M059J (cell line): ENCODE data around the gene MOK. TPM values are rescaled to one million over a fixed set of nuclear protein-coding genes. Genes with fewer than 3 reads are reported as not detected.
"Not testable (repeated sequence)": the region's sequence is repeated elsewhere in the genome, so short reads cannot be mapped to it uniquely, and the experiment has no call there.

Experiments
- DNase-seq: peaks from one replicate; pipeline ENCODE4 v3.0.0-alpha.2; 2012; ENCODE audit warnings: low read depth
- total RNA-seq: library from RNA; depleted of rRNA; stranded (reverse); fragments of >200 nt; shearing (Covaris generic); gene quantifications from 2 replicates; pipeline ENCODE4 v1.2.3, GENCODE V29; 2014

MOK gene
- total RNA-seq, 1 experiment from 2014 or later: 27.3 TPM

GRCh38 chr14:102249041-102249440 is 55.9 kb downstream of the MOK start:
- peak; percentile 78 for DNase-seq

DNA sequence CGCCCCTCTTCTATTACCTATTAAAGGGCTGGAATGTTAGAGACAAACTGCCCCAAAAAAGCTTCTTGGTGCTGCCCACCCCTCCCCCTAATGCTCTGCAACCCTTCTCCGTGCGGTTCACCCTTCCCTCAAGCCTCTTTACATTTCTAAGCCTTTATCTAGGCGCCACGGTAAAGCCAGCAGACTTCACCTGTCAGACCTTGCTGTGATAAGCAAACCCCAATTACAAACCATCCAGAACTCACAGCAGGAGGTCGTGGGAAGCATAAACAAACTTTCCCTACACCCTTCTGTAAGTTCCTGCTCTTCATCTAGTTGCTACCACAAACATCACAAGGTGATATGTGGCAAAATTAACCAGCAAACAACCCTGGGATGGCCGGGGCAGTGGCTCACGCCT is 56.8 kb downstream of the MOK start:
- DNase-seq: peak; percentile 34

GRCh38 chr14:102246071-102246470 is 58.9 kb downstream of the MOK start:
- no peak for DNase-seq

- not testable (repeated sequence) for DNase-seq
Observed at GRCh38 chr14:102243795-102244194, 61.2 kb downstream of the MOK start.

GRCh38 chr14:102241147-102241546 is 63.8 kb downstream of the MOK start:
- no peak for DNase-seq

- peak; percentile 79 for DNase-seq
Observed at GRCh38 chr14:102240481-102240880, 64.5 kb downstream of the MOK start.

DNA sequence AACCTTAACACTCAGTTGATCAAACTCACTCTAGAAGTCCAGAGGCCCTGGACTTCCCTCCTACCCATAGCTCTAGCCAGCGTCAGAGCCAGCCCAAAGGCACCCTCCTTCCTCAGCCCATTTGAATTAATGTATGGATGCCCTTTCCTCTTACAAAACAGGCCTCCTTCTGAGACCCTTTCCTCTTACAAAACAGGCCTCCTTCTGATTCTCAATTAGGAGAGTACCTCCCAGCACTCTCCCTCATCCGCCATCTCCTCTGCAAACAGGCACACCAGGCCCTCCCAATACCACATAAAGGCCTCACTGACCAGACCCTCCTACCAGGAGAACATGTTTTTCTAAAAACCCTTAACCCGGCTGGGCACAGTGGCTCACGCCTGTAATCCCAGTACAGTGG is 65.7 kb downstream of the MOK start:
- no peak for DNase-seq

DNA sequence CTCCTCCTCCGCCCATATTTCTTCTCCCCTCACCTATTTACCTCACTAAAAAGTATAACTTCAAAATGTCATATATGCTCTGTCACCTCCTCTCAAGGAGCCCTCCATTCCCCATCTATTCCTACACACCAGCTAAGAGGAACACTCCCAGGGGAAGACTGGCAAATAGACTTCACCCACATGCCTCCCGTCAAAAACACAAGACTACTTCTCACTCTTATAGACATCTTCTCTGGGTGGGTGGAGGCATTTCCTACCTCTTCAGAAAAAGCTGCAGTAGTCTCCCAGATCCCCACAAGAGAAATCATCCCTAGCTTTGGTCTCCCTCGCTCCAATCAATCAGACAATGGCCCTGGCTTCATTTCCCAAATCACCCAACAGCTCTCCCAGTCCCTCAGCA is 66.2 kb downstream of the MOK start:
- no peak for DNase-seq

DNA sequence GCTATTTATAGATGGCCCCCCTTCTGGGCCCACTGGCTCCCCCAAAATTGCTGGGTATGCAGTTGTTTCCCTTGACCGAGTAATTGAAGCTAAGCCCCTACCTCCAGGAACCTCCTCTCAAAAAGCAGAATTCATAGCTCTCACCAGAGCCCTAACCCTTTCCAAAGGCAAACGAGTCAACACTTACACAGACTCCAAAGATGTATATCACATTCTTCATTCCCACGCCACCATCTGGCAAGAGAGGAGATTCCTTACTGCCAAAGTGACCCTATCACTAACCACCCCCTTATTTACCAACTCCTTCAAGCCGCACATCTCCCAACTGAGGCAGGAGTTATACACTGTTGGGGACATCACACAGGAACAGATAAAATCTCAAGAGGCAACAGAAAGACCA is 66.8 kb downstream of the MOK start:
- no peak for DNase-seq

DNA sequence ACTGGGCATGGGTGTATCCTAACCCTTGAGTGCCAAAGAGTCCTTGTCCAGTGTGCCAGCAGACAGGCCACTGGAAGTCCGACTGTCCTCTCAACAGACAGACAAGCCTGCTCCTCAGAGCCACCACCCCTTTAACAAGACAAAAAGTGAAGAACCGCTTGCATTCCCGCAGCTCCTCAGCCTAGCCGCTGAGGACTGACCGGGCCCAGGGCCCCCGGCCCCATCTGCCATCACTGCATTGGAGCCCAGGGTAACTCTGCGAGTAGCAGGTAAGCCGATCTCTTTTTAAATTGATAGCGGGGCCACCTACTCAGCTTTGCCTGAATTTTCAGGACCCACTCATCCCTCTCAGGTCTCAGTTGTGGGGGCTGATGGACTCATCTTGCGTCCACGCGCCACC is 68.9 kb downstream of the MOK start:
- no peak for DNase-seq

- peak; percentile 75 for DNase-seq
Observed at GRCh38 chr14:102235275-102235897, 69.6 kb downstream of the MOK start.

DNA sequence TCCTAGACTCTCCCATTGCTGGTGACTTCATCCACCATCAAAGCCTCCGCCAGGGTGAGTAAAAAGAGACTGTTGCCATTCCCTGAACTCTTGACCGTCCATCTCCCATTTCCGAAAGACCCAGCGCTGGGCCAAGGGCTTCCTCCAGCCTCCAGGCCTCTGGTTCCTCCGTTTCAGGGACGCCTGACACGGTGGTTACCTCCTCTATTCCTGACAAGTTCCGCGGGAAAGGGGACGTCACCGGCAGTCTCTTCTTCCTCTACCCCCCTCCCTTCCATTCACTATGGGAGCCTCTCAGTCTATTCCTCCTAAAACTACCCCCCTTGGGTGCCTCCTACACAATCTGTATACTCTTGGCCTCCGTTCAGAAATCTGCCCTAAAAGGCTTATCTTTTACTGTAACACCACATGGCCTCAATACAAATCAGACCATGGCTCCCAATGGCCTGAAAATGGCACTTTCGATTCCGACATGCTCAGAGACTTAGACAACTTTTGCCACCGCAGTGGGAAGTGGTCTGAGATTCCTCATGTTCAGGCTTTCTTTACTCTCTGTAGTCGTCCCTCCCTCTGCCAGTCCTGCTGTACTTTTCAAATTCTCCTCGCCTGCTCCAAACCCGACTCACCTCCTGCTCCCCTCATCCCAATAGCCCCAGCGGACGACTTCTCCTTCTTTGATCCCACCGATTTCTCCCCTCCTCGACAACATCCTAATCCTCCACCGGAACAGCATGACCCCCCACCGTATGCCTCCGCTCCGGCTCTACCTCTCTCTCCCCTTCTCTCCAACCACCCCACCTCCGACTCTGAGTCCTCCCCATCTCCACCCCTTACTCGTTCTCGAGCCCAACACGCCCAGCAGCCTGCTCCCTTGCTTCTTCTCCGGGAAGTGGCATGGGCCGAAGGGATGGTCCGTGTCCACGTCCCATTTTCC is 70.4 kb downstream of the MOK start:
- DNase-seq: no peak

DNA sequence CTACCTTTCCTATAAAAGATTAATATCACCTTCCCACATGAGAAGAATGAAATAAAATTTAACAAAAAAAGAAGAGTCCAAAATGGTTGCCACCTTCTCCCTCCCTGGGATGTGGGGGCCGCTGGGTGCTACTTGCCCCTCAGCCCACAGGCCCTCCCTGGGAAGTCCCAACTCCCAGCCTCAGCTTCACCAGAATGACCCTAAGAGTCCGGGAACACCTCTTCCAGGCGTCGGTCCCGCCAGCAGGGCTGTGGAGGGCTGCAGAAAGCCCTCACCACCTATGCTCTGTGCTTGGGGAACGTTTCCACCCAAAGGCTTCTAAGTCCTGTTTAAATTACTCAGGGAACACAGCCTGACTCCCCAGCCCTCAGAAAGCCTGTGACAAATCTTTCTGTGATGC is 71.9 kb downstream of the MOK start:
- DNase-seq: no peak

- DNase-seq: no peak
Observed at GRCh38 chr14:102232348-102232625, 72.7 kb downstream of the MOK start.

DNA sequence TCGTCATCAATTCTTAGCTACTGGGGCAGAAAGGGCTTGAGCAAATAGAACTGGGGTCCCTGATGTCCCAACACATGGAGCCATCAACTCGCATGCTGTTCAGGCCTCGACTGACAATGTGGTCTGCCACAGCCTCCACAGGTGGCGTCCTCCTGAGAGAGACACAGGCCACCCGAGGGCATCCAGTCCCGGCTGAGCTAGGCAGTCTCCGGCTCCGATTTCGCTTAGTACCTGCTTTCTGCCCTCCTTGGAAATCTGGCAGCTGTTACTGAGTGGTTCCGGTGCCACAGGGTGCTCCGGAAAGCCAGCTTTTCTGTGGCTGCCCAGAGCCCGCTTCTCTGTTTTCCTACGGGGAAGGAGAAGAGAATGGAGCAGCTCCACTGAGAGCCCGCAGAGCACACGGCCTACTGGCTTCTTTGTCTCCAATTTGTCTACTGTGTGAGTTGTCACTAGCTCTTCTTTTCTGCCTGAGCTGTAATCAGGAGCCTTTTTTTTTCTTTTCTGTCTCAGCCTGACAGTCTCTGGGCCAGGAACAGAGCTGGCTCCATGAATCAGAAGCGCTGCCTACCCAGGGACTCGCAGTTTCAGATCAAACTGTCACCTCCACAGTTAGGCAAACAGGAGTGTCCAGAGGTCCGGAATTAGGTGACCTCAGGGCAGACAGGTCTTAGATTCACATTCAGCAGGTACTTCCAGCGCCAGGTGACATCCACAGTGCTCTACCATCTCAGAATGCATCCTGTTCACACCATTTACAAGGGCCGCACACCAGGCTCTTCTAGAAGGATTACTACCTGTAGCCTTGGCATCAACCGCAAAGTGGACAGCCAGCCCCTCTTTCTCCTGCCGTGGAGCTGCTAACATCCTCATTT is 73.3 kb downstream of the MOK start:
- DNase-seq: no peak

GRCh38 chr14:102230481-102231210 is 74.3 kb downstream of the MOK start:
- no peak for DNase-seq

GRCh38 chr14:102229739-102230092 is 75.2 kb downstream of the MOK start:
- no peak for DNase-seq

DNA sequence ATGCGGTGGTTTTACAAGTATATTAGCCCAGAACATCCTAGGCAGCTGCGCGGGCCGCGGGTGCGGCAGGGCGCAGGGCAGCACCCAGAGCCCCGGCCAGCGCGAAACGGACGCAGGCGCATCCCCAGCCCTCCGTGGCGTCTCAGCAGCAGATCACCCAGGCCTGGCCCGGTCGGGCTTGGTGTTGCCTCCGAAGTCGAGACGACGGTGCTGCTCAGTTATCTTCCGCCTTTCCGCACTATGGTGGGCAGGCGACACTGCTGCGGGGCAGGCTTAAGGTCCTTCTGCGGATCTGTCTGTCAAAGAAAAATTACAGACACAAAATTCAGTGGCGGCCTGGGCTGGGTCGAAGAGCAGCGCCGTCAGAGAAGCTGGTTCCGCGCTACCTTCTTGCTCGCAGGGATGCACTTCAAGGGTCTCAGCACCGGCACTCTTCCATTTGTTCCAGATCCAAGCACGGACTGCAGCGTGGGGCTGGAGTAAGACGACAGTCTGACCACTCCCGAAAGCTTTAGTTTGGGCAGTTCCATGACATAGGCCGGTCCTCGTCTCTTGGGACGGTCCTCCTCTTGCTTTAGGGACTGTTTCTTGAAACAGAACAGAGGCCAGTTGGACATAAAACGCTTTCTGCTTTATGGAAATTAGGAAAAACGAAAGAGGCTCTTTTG is 75.8 kb downstream of the MOK start:
- no peak for DNase-seq

DNA sequence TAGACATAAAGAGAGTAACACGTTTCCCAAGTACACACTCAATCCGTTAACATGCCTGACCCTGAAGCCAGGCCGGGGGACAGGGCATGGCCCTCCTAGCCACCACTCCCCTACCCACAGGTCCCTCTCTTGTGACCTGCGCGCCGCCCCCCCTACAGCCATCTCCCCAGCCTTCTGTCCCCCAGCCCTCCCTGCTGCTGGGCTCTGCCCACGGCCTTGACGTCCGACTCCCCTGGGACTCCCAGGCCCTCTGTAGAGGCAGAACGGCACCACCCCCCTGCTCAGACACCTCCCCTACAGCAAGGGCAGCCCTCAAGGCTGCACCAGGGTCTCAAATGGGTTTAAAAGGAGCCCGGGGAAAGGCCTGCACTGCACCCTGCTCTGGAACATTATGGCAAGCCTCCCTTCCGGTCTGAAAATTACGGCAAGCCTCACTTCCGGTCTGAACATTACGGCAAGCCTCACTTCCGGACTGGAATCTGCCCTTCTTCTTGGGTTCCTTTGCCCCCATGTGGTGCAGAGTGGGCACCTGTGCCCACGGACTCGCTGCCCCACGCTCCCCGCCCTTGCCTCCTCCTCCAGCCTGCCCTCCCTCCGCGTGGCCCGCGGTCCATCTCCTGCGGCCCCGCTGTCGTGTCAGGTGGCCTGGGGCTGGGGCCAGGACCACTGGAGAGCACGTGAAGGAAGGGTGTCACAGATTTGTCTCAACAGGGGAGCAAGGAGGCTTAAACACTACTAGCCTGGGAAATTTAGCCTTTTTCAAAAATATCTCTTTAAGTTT is 77.6 kb downstream of the MOK start:
- no peak for DNase-seq

- no peak for DNase-seq
Observed at GRCh38 chr14:102226356-102227125, 78.4 kb downstream of the MOK start.
